ENCODE data around the gene SORBS1.

- TF ChIP-seq CTCF (IDR thresholded peaks at IDR 0.05) (no peak), POLR2A (IDR thresholded peaks at IDR 0.05) (no peak)
Measured at GRCh38 chr10:95300022-95300539, 261.1 kb downstream of the SORBS1 start.
